HG02852 (cell line): ENCODE measurements around the gene NT5DC4.
A peak's percentile ranks its signal among the peaks of the same experiment; 100 is the strongest.

Source experiments
- ATAC-seq: cut with Tn5 transposase; IDR thresholded peaks from one replicate; pipeline ENCODE4 v1.9.1; 2021; ENCODE audit warnings: mild to moderate bottlenecking, moderate library complexity; ENCODE audit not compliant: unreplicated experiment

NT5DC4 gene

DNA sequence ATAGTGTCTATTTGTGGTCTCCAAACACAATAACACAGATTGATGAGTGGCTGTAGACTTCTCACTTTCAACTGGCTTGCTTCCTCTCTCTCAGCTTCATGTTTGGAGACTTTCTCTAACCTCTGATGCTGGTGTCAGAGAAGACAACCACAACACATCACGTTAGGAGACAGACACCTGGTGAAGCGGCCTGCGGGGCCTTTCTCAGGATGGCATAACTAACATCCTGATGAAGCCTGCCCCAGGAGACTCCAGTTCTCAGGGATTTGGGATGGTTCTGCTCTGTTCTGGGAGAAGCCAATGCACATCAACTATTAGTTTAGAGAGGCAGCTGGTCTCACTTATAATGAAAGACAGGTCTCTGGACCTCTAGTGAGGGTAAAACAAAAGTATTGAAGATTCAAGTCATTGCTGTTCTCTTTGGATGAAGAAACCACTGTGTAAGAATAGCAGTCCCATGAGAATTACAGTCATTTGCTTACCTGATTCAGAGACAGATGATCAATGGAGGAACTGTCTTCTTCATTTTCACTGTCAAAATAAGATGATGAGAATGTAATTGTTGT, 61.5 kb downstream of the NT5DC4 start:
- ATAC-seq, result peak; percentile 89

DNA sequence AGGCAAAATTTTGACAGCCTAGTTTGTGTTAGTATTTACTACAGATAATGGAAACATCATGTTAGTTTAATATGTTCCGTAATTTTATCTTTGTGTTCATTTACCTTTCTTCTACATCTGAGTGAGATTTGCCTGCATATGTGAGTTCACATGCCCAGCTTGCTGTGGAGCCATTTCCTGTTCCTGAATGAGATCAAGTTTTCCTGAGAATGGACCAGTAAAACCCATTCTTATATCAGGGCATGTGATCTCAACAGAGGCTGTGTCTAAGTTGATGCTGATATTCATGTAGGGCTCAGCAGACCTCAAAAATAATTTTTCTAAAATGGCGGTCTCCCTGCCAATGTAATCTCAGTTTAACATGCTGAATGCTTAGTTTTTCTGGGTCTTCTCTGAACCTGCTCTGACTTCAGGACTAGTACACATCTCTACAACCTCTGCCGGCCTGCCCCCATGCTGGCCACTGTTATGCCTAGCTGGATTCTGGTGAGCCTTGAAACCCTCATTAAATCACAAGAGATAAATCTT, 62.4 kb downstream of the NT5DC4 start:
- no peak for ATAC-seq

DNA sequence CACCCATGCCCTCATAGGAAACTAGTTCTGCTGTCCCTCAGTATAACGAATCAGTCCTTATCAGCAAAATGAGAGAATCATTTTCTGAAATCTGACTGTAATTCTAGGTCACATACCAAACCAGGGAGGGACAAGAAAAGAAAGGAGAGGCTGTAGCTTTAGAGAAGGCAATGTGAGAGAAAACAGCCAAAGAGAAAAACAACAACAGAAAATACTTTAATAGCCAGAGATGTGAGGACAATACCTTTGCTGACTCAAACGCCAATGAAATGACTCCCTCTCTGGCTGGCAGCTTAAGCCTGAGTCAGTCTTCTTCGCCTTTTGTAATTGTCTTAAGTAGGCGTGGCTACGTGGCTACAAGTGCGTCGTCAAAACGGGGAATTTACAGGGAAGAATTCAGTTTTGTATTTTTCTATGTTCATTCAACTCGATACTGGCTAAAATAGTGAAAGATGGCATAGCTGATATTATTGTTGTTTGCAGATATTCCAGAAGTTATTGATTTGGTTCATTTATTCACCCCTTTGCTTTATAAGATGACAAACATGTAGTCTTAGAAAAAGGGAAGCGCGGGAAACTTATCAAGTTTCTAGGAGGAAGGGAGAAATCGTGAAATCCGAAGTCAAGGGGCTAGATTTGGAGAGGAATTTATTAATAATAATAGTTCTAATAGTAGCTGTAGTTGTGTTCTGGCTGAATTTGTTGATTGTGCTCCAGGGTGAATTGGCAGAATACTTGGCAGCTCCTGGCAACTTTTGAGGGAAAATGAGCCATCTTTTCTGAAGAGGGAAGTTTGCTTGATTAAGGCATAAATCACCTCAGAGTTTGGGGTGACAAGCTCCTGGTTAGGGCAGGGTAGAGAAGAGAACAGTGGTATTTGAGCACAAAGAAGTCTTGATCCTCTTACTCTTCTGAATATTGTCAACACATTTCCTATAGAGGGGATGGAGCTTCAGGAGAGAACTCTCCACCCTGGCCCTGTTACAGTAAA, 63.7 kb downstream of the NT5DC4 start, which contains the start of gene IL1A:
TSS of gene IL1A (minus strand) at position 295 of the 991 bp plus-strand sequence. CDS start 723 bp downstream, outside the sequence.
- ATAC-seq, result no peak

- ATAC-seq, result no peak
Measured at GRCh38 chr2:112787294-112787693, 66.5 kb downstream of the NT5DC4 start.

GRCh38 chr2:112787729-112788393, 67.0 kb downstream of the NT5DC4 start:
- no peak for ATAC-seq

- ATAC-seq, result no peak
Measured at GRCh38 chr2:112788653-112789052, 67.8 kb downstream of the NT5DC4 start.
